Renal cortex interstitium (tissue), 11 donors: ENCODE data around the gene COX6A1. TPM values are rescaled to one million over a fixed set of nuclear protein-coding genes. Genes with fewer than 3 reads are reported as not detected.
"Not testable (repeated sequence)": the region's sequence is repeated elsewhere in the genome, so short reads cannot be mapped to it uniquely, and the experiment has no call there.

Source experiments
- DNase-seq, 11 donors: peaks; one replicate each; pipeline ENCODE4 v3.0.0-alpha.2; 2013; ENCODE audit warnings: low read depth in 9 of 11, low spot score in 4 of 11; ENCODE audit errors: extremely low read depth in 1 of 11
- polyA plus RNA-seq, 3 donors: library from polyadenylated mRNA; unstranded; fragments of 120-200 nt; gene quantifications; one replicate each; pipeline ENCODE4 v1.2.1, GENCODE V29; 2013; ENCODE audit not compliant: insufficient read length in 3 of 3

COX6A1 gene
- polyA plus RNA-seq, 3 donors: 293 to 337 (median 296) TPM

GRCh38 chr12:120412421-120412820 is 25.5 kb upstream of the COX6A1 start:
- no peak for DNase-seq

GRCh38 chr12:120413901-120414695 is 23.8 kb upstream of the COX6A1 start:
- peak in 9 of 11 donors; percentile 59 to 90 (median 75) for DNase-seq

GRCh38 chr12:120416490-120417216 is 21.3 kb upstream of the COX6A1 start:
- no peak for DNase-seq

GRCh38 chr12:120417917-120418580 is 19.9 kb upstream of the COX6A1 start:
- no peak for DNase-seq

- DNase-seq: no peak
Measured at GRCh38 chr12:120421701-120422100, 16.2 kb upstream of the COX6A1 start.

GRCh38 chr12:120422892-120423456 is 14.9 kb upstream of the COX6A1 start:
- no peak for DNase-seq

GRCh38 chr12:120425797-120426196 is 12.1 kb upstream of the COX6A1 start:
- DNase-seq: no peak

- DNase-seq: no peak
Measured at GRCh38 chr12:120428597-120429229, 9.2 kb upstream of the COX6A1 start.

GRCh38 chr12:120429368-120429767 is 8.5 kb upstream of the COX6A1 start:
- DNase-seq: no peak

GRCh38 chr12:120432772-120433525 is 5.0 kb upstream of the COX6A1 start:
- DNase-seq: no peak

GRCh38 chr12:120438495-120439198 is 734 bp downstream of the COX6A1 start:
- no peak for DNase-seq

- DNase-seq: peak in 10 of 11 donors; percentile 26 to 54 (median 38)
Measured at GRCh38 chr12:120439646-120440247, 1.8 kb downstream of the COX6A1 start.

GRCh38 chr12:120444676-120445075 is 6.8 kb downstream of the COX6A1 start:
- DNase-seq: no peak

- DNase-seq: peak in 9 of 11 donors; percentile 78 to 90 (median 86)
Measured at GRCh38 chr12:120445911-120446843, 8.3 kb downstream of the COX6A1 start, which contains the start of the genes GATC and TRIAP1. GATC (plus strand) TSS chr12:120446444; CDS start chr12:120446481, 37 bp downstream. TRIAP1 (minus strand) TSS chr12:120446384; CDS start chr12:120446372, 12 bp downstream.

- not testable (repeated sequence) for DNase-seq
Measured at GRCh38 chr12:120446844-120447178, 8.9 kb downstream of the COX6A1 start.

- no peak for DNase-seq
Measured at GRCh38 chr12:120447992-120448391, 10.1 kb downstream of the COX6A1 start.
